ENCODE measurements around the gene MICAL2. TPM values are rescaled to one million over a fixed set of nuclear protein-coding genes. Genes with fewer than 3 reads are reported as not detected.

Gene MICAL2
- total and polyA plus RNA-seq, 2 of the 8 experiments (the other 6 are each of a cell fraction or from before 2014, with no cell fraction given), result 1.3 to 4.1 TPM

DNA sequence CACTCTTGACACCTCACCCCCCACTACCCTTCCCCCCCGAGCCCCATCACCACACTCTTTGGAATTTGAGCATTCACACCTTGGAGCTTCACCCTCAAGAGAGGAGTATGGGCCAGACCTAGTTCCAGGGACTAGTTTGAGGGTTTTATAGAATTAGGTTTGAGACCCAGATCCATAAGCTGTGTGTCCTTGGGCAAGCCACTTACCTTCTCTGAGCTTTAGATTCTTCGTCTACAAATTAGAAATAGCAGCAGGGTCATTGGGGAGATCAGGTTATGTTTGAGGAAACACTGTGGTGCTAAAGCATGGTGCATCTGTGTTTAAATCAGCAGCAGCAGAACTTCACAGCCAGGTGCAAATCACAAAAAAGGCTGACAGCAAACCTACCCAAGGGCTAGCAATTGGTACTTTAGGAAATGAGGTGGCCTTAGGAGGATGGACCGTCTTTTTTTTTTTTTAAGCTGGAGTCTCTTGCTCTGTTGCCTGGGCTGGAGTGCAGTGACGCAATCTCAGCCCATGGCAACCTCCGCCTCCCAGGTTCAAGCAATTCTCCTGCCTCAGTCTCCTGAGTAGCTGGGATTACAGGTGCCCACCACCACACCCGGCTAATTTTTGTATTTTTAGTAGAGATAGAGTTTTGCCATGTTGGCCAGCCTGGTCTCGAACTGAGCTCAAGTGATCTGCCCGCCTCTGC, 114.8 kb downstream of the MICAL2 start:
- H3K9me3 ChIP-seq (ENCODE audit: insufficient read depth in 2 of 2, low read depth in 1 of 2, low read length in 1 of 2), result no peaks in the 10 kb centered on the region
- H3K4me1 ChIP-seq (replicated peaks in 1 of 4; ENCODE audit: control insufficient read depth in 3 of 4, insufficient read depth in 4 of 4, low read length in 3 of 4), result no peaks in the 10 kb centered on the region; a peak in 1 of 7 replicates
- H2BK120ac ChIP-seq (replicated peaks; ENCODE audit: low read depth, low read length), result no peak overlapping the region
- no peak overlapping the region for H3K9ac ChIP-seq (replicated peaks in 1 of 4; ENCODE audit: extremely low read depth in 1 of 4, low read depth in 3 of 4, low read length in 3 of 4)
- H3K56ac ChIP-seq (replicated peaks; ENCODE audit: insufficient read length, low read depth, low read length), result no peak overlapping the region
- no peaks in the 10 kb centered on the region for H3K79me1 ChIP-seq (ENCODE audit: low read depth, low read length)
- no peak overlapping the region for H3K4me3 ChIP-seq (ENCODE audit: extremely low read depth in 1 of 4, insufficient read depth in 2 of 4, low read depth in 3 of 4, low read length in 4 of 4)
- H4K20me1 ChIP-seq (replicated peaks in 1 of 2; ENCODE audit: control insufficient read depth in 1 of 2, insufficient read depth in 2 of 2, low read length in 2 of 2), result no peaks in the 10 kb centered on the region
- no peak overlapping the region for H3K4ac ChIP-seq (replicated peaks; ENCODE audit: insufficient read length, low read depth, low read length)
- no peaks in the 10 kb centered on the region for H3K23me2 ChIP-seq (ENCODE audit: low read depth, low read length)
- DNase-seq (ENCODE audit: low read depth in 1 of 2, low spot score in 2 of 2) (no peak), FAIRE-seq (no peak)
- no peak overlapping the region for H2BK5ac ChIP-seq (ENCODE audit: low read depth, low read length)
- no peak overlapping the region for H3K4me2 ChIP-seq (ENCODE audit: insufficient read depth in 1 of 2, low read depth in 2 of 2, low read length in 2 of 2)
- H3K27ac ChIP-seq (ENCODE audit: low read depth, low read length), result no peak overlapping the region
- no peak overlapping the region for H3K14ac ChIP-seq (ENCODE audit: insufficient read length)
- no peak overlapping the region for H2BK20ac ChIP-seq (ENCODE audit: low read length)
- H2AFZ ChIP-seq (ENCODE audit: low read length), result no peak overlapping the region
- H3K27me3 ChIP-seq (replicated peaks in 1 of 4; ENCODE audit: control insufficient read depth in 3 of 4, extremely low read depth in 1 of 4, insufficient read depth in 3 of 4, low read length in 3 of 4), result no peaks in the 10 kb centered on the region
- 81% methylated on average over 8 of the region's 8 CpGs; no CpG with 5 or more reads in 1 of the 2 experiments for WGBS, 2 experiments (ENCODE audit: extremely low coverage in 1 of 2, insufficient coverage in 1 of 2, insufficient read length in 1 of 2, insufficient replicate concordance in 2 of 2, low coverage in 1 of 2, low lambda C conversion rate in 2 of 2, missing lambda C conversion rate in 1 of 2)
- H3K36me3 ChIP-seq (ENCODE audit: control insufficient read depth in 2 of 4, insufficient read depth in 4 of 4, low read length in 3 of 4), result no peaks in the 10 kb centered on the region
- no peak overlapping the region for H3K23ac ChIP-seq (ENCODE audit: insufficient read length)
- H4K5ac ChIP-seq (ENCODE audit: insufficient read length, low read depth, low read length), result no peak overlapping the region
- ChIA-PET POLR2A (ENCODE audit: partially characterized antibody) (interaction anchor here (0.6 kb wide), 1 partner anchor 17 kb away, joined by 3 read pairs; no protein-coding TSS in a partner anchor), CTCF (ENCODE audit: partially characterized antibody) (interaction anchor here (0.6 to 5.6 kb wide), 8 partner anchors 9 to 1291 kb away, joined by 3 to 71 read pairs (median 4); no protein-coding TSS in a partner anchor)
- no peak overlapping the region for H2BK12ac ChIP-seq (ENCODE audit: low read depth, low read length)
- H2AK5ac ChIP-seq (ENCODE audit: low read depth, low read length), result no peak overlapping the region
- no peak overlapping the region for H4K8ac ChIP-seq (ENCODE audit: extremely low read depth, insufficient read depth, low read length)
- H3K79me2 ChIP-seq (ENCODE audit: control insufficient read depth in 1 of 2, insufficient read depth in 2 of 2, low read length in 2 of 2), result no peaks in the 10 kb centered on the region
- H2BK15ac ChIP-seq (ENCODE audit: low read length), result no peak overlapping the region
- H3K18ac ChIP-seq (ENCODE audit: extremely low read depth, low read length), result no peak overlapping the region
- no peak overlapping the region for H4K91ac ChIP-seq (replicated peaks; ENCODE audit: insufficient read length, low read length)
- no peak for TF ChIP-seq RXRA (IDR thresholded peaks at IDR 0.05; ENCODE audit: insufficient read depth, low read depth, low read length)
- no peak for TF ChIP-seq TAF1 (IDR thresholded peaks at IDR 0.05; ENCODE audit: low read depth, low read length)
- no peak for TF ChIP-seq RBBP5 (IDR thresholded peaks at IDR 0.05; ENCODE audit: borderline replicate concordance, low read depth, low read length)
- no peak for TF ChIP-seq CHD2 (IDR thresholded peaks at IDR 0.05; ENCODE audit: low read length)
- TF ChIP-seq JUN (IDR thresholded peaks at IDR 0.05; ENCODE audit: low read depth, low read length), result no peak
- no peak for TF ChIP-seq POU5F1 (IDR thresholded peaks at IDR 0.05; ENCODE audit: low read depth, low read length)
- TF ChIP-seq SRF (IDR thresholded peaks at IDR 0.05; ENCODE audit: low read depth, low read length), result no peak
- no peak for TF ChIP-seq BACH1 (IDR thresholded peaks at IDR 0.05; ENCODE audit: low read length)
- TF ChIP-seq ZNF274 (IDR thresholded peaks at IDR 0.05; ENCODE audit: borderline replicate concordance, extremely low read depth, low read length), result no peak
- TF ChIP-seq PHF8 (conservative IDR thresholded peaks at IDR 0.05; ENCODE audit: low read depth, low read length), result no peak
- TF ChIP-seq GABPA (IDR thresholded peaks at IDR 0.05; ENCODE audit: borderline replicate concordance, insufficient read depth, low read length), result no peak
- no peak for TF ChIP-seq SP2 (IDR thresholded peaks at IDR 0.05; ENCODE audit: low read length)
- no peak for TF ChIP-seq RFX5 (IDR thresholded peaks at IDR 0.05; ENCODE audit: borderline replicate concordance, low read depth, low read length)
- TF ChIP-seq GTF2F1 (IDR thresholded peaks at IDR 0.05; ENCODE audit: borderline replicate concordance, low read depth, low read length), result no peak

All from H1 (cell line).